Esophagus squamous epithelium (tissue), 5 donors: Measurements from ENCODE around the gene LRP10. TPM values are rescaled to one million over a fixed set of nuclear protein-coding genes. Genes with fewer than 3 reads are reported as not detected.
A peak's percentile ranks its signal among the peaks of the same experiment; 100 is the strongest.

Experiments used
- DNase-seq: peaks from one replicate; lab custom pipeline; 2025; lab: John Stamatoyannopoulos, UW
- H3K27ac ChIP-seq, 4 donors: fragments of 200-600 bp; sonication (generic); one replicate each; pipeline ENCODE4 v1.5.1; 2016 to 2019; ENCODE audit warnings: mild to moderate bottlenecking in 1 of 4
- H3K27me3 ChIP-seq, 4 donors: fragments of 200-600 bp; sonication (generic); 1 replicate in 3 of 4; 2 replicates in 1 of 4; pipeline versions ENCODE4 v1.5.1 to v1.6.0; 2017 to 2021; ENCODE audit warnings: antibody characterized with exemption in 1 of 4
- H3K36me3 ChIP-seq, 3 donors: fragments of 200-600 bp; sonication (generic); one replicate each; pipeline ENCODE4 v1.5.1; 2016 to 2019
- H3K4me1 ChIP-seq, 3 donors: fragments of 200-600 bp; sonication (generic); one replicate each; pipeline ENCODE4 v1.5.1; 2017 to 2019
- H3K4me3 ChIP-seq, 4 donors: fragments of 200-600 bp; sonication (generic); 1 replicate in 3 of 4; 2 replicates in 1 of 4; pipeline ENCODE4 v1.5.1; 2016 to 2019; ENCODE audit warnings: mild to moderate bottlenecking in 2 of 4, moderate library complexity in 1 of 4
- H3K9me3 ChIP-seq, 3 donors: fragments of 200-600 bp; sonication (generic); one replicate each; pipeline ENCODE4 v1.5.1; 2016 to 2019
- CTCF ChIP-seq, 6 experiments: fragments of 450-650 bp in 4 of 6; fragments of 200-600 bp in 2 of 6; sonication (generic) in 2 of 6; IDR thresholded peaks; one replicate each; pipeline ENCODE4 v1.5.1; 2016 to 2019; ENCODE audit warnings: antibody characterized with exemption in 6 of 6, mild to moderate bottlenecking in 4 of 6, moderate library complexity in 4 of 6
- POLR2A ChIP-seq, 4 donors: fragments of 450-650 bp; IDR thresholded peaks; one replicate each; pipeline ENCODE4 v1.6.1; 2017; ENCODE audit warnings: antibody characterized with exemption in 4 of 4, mild to moderate bottlenecking in 4 of 4, moderate library complexity in 3 of 4
- WGBS, 2 donors: methylation state at CpG; one replicate each; pipeline ENCODE4 v1.1.5; 2018; 5-methylcytosine and 5-hydroxymethylcytosine counted together
- intact Hi-C: fragments of 100-400 bp; cut with DNase I; formaldehyde crosslinking; loops from one replicate; pipeline ENCODE4 v1.15.0; 2022
- total RNA-seq, 4 donors: library from RNA; depleted of rRNA; stranded (reverse); fragments of >200 nt; gene quantifications; one replicate each; pipeline ENCODE4 v1.1.0, GENCODE V29; 2016
- donor health status: DM: yes; HTN: yes; CAD: no.

LRP10 gene
- total RNA-seq, 4 donors from 2014 or later: 111 to 314 (median 128) TPM

GRCh38 chr14:22872033-22872832, 693 bp downstream of the LRP10 start:
- Histone ChIP-seq H3K36me3 (peaks cover 28 to 44% (median 39%) of the 10 kb centered on the region in 3 donors), H3K27me3 (no peaks in the 10 kb centered on the region), H3K4me1 (peaks cover 20 to 56% (median 31%) of the 10 kb centered on the region in 3 donors), H3K4me3 (peak overlapping the region; percentile 64 to 100 (median 88)), H3K27ac (peak overlapping the region; percentile 97 to 100 (median 100)), H3K9me3 (no peaks in the 10 kb centered on the region)
- TF ChIP-seq CTCF (IDR thresholded peaks at IDR 0.05): peak; percentile 93 to 99 (median 98)
- peak in 1 of 4 donors; percentile 32 for TF ChIP-seq POLR2A (IDR thresholded peaks at IDR 0.05)
- WGBS, 2 donors: 0 to 1% methylated on average over 11 to 24 of the region's 45 CpGs
- intact Hi-C loops: no loop called here
- no peak for DNase-seq

- Histone ChIP-seq H3K4me3 (peak overlapping the region; percentile 64 to 100 (median 88)), H3K27ac (peak overlapping the region; percentile 97 to 100 (median 100)), H3K9me3 (no peaks in the 10 kb centered on the region), H3K4me1 (peaks cover 20 to 56% (median 31%) of the 10 kb centered on the region in 3 donors), H3K27me3 (no peaks in the 10 kb centered on the region), H3K36me3 (peaks cover 35 to 52% (median 46%) of the 10 kb centered on the region in 3 donors)
- no peak for DNase-seq
- TF ChIP-seq CTCF (IDR thresholded peaks at IDR 0.05) (no peak), POLR2A (IDR thresholded peaks at IDR 0.05) (no peak)
- intact Hi-C loops: no loop called here
- 35 to 44% methylated on average over 10 of the region's 10 CpGs for WGBS, 2 donors
Measured at GRCh38 chr14:22872833-22873520, 1.4 kb downstream of the LRP10 start.

- intact Hi-C loops: no loop called here
- H3K9me3 ChIP-seq: no peaks in the 10 kb centered on the region
- WGBS, 2 donors: 91 to 93% methylated on average over 10 to 13 of the region's 15 CpGs
- no peak overlapping the region for H3K27ac ChIP-seq
- peaks cover 14 to 46% (median 26%) of the 10 kb centered on the region in 3 donors for H3K4me1 ChIP-seq
- no peak for TF ChIP-seq CTCF (IDR thresholded peaks at IDR 0.05)
- TF ChIP-seq POLR2A (IDR thresholded peaks at IDR 0.05): no peak
- DNase-seq: no peak
- H3K27me3 ChIP-seq: no peaks in the 10 kb centered on the region
- H3K36me3 ChIP-seq: peaks cover 39 to 74% (median 58%) of the 10 kb centered on the region in 3 donors
- H3K4me3 ChIP-seq: no peak overlapping the region
Measured at GRCh38 chr14:22875003-22875747, 3.6 kb downstream of the LRP10 start.

GRCh38 chr14:22875748-22876319, 4.3 kb downstream of the LRP10 start:
- no peak for DNase-seq
- WGBS, 2 donors: 93 to 96% methylated on average over 4 to 7 of the region's 20 CpGs
- H3K36me3 ChIP-seq: peaks cover 39 to 74% (median 58%) of the 10 kb centered on the region in 3 donors

More at GRCh38 chr14:22875748-22876319, 4.3 kb downstream of the LRP10 start:
- Histone ChIP-seq H3K27ac (no peak overlapping the region), H3K27me3 (no peaks in the 10 kb centered on the region), H3K9me3 (no peaks in the 10 kb centered on the region), H3K4me3 (no peak overlapping the region), H3K4me1 (peaks cover 8 to 40% (median 20%) of the 10 kb centered on the region in 3 donors)
- TF ChIP-seq CTCF (IDR thresholded peaks at IDR 0.05) (no peak), POLR2A (IDR thresholded peaks at IDR 0.05) (no peak)
- intact Hi-C loops: no loop called here
